GM23338 (cell line): ENCODE measurements around the gene SYTL1.

Experiments used
- CREB1 ChIP-seq: fragments of 250-450 bp; sonication (Bioruptor Pico); IDR thresholded peaks from 2 replicates; pipeline ENCODE4 v1.5.0; 2020; ENCODE audit warnings: low read depth, mild to moderate bottlenecking, moderate library complexity
- CTCF ChIP-seq, 2 experiments: fragments of 200-600 bp in 1 of 2; sonication (generic) in 1 of 2; conservative IDR thresholded peaks; 2 replicates each; pipeline versions ENCODE4 v1.5.1 to v1.6.1; 2016 to 2017; ENCODE audit warnings: antibody characterized with exemption in 2 of 2, low read depth in 2 of 2, mild to moderate bottlenecking in 2 of 2, moderate library complexity in 1 of 2
- ETS1 ChIP-seq: IDR thresholded peaks from 2 replicates; pipeline ENCODE4 v1.6.1; 2016; ENCODE audit warnings: antibody characterized with exemption
- EZH2 ChIP-seq: fragments of 200-600 bp; sonication (generic); IDR thresholded peaks from one replicate; pipeline ENCODE4 v1.8.0; 2017; ENCODE audit warnings: antibody characterized with exemption, mild to moderate bottlenecking, low read depth; ENCODE audit not compliant: unreplicated experiment
- EZH2phosphoT487 ChIP-seq: fragments of 200-600 bp; sonication (generic); IDR thresholded peaks from one replicate; pipeline ENCODE4 v1.8.1; 2018; ENCODE audit warnings: antibody characterized with exemption; ENCODE audit not compliant: unreplicated experiment
- JUNB ChIP-seq: IDR thresholded peaks from one replicate; pipeline ENCODE4 v1.6.1; 2016; ENCODE audit warnings: antibody characterized with exemption; ENCODE audit not compliant: unreplicated experiment
- POLR2AphosphoS5 ChIP-seq: IDR thresholded peaks from 2 replicates; pipeline ENCODE4 v1.6.1; 2016; ENCODE audit warnings: antibody characterized with exemption, low read depth
- TF ChIP-seq, protein P1 (sequence below): IDR thresholded peaks from one replicate; pipeline ENCODE4 v1.6.1; 2018; ENCODE audit warnings: antibody characterized with exemption; ENCODE audit not compliant: unreplicated experiment

GRCh38 chr1:27314737-27315136 is 27.1 kb upstream of the SYTL1 start:
- no peak for TF ChIP-seq CTCF (conservative IDR thresholded peaks at IDR 0.05; ENCODE audit: low read depth in 2 of 2)
- TF ChIP-seq JUNB = no peak
- no peak for TF ChIP-seq POLR2AphosphoS5
- no peak for TF ChIP-seq CREB1 (CRISPR knock-in tag)
- no peak for TF ChIP-seq EZH2
- TF ChIP-seq, protein P1, sequence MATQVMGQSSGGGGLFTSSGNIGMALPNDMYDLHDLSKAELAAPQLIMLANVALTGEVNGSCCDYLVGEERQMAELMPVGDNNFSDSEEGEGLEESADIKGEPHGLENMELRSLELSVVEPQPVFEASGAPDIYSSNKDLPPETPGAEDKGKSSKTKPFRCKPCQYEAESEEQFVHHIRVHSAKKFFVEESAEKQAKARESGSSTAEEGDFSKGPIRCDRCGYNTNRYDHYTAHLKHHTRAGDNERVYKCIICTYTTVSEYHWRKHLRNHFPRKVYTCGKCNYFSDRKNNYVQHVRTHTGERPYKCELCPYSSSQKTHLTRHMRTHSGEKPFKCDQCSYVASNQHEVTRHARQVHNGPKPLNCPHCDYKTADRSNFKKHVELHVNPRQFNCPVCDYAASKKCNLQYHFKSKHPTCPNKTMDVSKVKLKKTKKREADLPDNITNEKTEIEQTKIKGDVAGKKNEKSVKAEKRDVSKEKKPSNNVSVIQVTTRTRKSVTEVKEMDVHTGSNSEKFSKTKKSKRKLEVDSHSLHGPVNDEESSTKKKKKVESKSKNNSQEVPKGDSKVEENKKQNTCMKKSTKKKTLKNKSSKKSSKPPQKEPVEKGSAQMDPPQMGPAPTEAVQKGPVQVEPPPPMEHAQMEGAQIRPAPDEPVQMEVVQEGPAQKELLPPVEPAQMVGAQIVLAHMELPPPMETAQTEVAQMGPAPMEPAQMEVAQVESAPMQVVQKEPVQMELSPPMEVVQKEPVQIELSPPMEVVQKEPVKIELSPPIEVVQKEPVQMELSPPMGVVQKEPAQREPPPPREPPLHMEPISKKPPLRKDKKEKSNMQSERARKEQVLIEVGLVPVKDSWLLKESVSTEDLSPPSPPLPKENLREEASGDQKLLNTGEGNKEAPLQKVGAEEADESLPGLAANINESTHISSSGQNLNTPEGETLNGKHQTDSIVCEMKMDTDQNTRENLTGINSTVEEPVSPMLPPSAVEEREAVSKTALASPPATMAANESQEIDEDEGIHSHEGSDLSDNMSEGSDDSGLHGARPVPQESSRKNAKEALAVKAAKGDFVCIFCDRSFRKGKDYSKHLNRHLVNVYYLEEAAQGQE = no peak
- no peak for TF ChIP-seq EZH2phosphoT487
- no peak for TF ChIP-seq ETS1
